ENCODE measurements around the gene RAB24.
A peak's percentile ranks its signal among the peaks of the same experiment; 100 is the strongest.
"Not testable (repeated sequence)": the region's sequence is repeated elsewhere in the genome, so short reads cannot be mapped to it uniquely, and the experiment has no call there.

The RAB24 gene

GRCh38 chr5:177310757-177311391 is 7.4 kb upstream of the RAB24 start:
- peak; percentile 38 for DNase-seq

DNA sequence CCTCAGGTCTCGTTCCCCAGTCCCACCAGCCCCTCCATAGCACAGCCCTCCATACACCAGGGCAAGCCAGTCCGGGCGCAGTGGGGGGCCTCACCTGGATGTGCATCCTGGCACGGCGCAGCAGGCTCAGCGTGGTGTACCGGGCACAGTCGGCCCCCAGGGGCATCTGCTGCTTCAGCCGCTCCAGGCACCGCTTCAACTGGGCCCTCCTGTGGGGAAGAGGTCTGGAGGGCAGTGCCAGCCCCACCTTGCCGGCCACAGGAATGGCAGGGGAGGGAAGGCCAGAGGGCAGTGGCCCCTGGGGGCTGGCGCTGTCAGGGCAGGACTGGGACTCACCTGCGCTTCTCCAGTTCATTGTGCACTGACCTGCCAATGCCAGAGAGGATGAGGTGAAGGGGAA is 6.8 kb upstream of the RAB24 start:
- no peak for DNase-seq

- peak; percentile 66 for DNase-seq
Measured at GRCh38 chr5:177309351-177310191, 6.1 kb upstream of the RAB24 start.

- no peak for DNase-seq
Measured at GRCh38 chr5:177308740-177309139, 5.2 kb upstream of the RAB24 start.

DNA sequence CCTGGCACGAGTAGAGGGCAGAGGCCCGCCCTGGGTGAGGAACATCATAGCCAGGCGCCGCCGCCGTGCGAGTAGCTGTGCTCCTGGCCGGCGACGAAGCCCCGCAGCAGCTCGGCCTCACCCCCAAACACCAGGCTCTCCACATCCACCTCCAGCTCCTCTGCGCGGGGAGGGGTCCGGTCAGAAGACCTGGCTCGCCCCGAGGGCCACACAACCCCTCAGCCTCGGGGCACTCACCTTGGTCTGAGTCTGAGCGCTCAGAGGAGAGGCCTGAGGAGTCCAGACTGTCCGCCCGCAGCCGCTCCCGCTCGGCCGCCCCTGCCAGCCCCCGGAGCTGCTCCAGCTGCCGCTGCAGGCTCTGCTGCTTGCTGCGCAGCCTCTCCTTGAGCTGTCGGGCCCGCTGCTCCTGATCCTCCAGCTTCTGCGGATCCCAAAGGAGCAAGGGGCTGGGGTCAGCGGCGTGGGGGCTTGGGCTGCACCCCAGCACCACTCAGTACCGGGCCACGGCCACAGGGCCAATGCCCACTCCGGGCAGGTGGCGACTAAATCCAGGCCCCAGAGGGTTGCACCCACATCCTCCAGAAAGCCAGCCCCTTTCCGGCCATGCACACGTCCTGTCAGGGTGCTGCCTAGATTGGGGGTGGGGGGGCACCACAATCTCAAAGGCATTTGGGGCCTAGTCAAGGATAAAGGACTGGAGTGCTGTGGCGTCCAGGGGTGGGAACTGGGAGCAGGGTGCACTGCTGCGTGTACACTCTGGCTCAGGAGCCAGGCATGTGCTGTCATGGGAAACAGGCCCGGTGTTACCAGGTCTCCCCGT is 4.2 kb upstream of the RAB24 start:
- DNase-seq, result no peak

DNA sequence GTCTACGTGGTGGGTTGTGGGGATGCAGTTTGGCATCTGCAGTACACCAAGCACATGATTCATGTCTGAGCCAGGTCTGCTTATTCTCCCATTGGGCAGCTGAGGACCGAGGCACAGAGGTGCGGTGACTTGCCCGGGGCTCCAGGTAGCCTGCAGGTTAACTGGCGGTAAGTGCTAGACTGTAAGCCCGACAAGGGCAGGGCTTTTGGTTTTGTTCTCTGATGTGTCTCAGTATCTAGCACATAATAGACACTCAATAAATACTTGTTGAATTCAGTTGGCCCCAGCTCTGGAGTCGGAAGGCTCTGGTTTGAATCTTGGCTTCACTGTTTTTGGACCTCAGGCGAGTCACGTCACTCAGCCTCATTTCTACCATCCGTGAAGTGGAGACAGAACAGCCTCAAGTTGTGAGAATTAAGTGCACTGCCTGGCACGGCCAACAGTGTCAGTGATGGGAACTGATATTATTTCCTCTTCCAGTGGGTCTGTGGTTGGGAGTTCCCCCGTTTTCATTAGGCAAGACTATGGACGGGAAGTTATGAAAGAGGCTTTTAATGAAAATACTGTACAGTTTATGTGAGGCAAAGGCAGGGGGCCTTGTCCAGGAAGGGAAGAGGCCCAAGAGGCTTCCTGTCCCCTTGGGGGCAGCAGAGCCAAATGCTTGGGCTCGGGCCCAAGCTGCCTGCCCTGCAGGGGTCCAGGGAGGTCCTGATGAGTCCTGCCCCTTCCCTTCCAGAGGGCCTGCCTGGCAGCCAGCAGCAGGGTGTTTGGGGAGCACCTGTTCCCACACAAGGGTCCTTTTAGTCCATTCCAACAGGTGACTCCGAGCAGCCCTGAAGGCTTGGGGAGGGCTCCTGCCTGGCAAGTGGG is 3.4 kb upstream of the RAB24 start:
- DNase-seq, result peak; percentile 44

DNA sequence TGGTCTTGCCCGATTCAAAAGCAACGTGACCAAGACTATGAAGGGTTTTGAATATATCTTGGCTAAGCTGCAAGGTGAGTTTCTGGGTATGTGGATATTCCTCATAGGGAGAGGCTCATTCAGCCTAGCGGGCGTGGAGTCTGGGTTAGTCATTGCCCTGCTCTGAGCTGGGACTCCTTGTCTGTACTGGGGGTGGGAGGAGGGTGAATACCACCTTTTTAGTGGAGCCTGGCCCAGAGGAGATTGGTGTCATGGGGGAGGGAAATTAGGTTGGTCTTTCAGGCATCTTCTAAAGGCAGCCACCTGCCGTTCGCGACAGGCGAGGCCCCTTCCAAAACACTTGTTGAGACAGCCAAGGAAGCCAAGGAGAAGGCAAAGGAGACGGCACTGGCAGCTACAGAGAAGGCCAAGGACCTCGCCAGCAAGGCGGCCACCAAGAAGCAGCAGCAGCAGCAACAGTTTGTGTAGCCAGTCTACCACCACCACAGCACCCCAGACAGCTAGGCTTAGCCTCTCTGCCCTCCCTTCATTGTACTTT is 2.7 kb upstream of the RAB24 start:
- not testable (repeated sequence) for DNase-seq

DNA sequence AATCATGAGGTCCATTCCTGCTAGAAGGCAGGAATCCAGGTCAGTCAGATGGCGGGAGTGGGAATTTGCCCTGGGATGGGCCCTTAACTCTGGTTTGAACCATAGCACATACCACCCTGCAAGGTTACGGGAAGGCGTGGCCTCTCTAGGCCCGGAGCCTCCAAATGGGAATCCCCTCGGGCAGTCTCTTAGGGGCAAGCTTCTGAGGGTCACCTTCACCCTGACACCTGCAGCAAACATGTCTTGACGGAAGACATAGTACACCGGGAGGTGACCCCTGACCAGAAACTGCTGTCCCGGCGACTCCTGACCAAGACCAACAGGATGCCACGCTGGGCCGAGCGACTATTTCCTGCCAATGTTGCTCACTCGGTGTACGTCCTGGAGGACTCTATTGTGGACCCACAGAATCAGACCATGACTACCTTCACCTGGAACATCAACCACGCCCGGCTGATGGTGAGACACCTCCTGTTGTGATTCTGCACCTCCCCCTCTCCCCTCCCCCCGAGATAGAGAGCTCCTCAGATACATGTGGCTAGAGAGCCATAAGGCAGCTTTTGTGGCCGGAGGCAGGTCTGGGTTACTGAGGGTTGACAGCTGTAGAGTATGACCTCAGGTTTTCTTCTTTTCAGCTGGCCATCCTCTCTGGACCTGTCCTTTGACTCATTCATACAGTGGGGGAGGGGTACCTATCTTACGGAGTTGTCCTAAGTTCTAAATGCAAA is 1.0 kb upstream of the RAB24 start:
- DNase-seq, result peak; percentile 36

DNA sequence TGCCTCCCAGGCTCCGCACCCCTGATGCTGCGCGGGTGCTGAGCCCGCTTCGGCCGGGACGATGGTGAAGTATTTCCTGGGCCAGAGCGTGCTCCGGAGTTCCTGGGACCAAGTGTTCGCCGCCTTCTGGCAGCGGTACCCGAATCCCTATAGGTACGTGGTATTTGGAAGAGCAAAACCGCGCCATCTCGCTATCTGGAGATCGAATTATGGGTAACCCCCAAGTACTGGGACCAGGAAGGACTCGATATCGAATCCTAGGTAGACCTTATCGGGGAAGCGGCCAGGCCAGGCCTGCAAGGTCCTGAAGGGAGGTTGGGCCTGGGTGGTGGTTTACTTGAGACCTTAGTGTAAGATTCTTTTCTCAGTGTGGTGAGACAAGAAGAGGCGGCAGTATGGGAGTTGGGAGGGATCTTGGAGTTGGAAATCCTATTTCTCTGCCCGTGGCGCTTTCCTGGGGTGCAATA is 439 bp upstream of the RAB24 start:
- DNase-seq, result no peak

- no peak for DNase-seq
Measured at GRCh38 chr5:177302354-177303110, 987 bp downstream of the RAB24 start.

DNA sequence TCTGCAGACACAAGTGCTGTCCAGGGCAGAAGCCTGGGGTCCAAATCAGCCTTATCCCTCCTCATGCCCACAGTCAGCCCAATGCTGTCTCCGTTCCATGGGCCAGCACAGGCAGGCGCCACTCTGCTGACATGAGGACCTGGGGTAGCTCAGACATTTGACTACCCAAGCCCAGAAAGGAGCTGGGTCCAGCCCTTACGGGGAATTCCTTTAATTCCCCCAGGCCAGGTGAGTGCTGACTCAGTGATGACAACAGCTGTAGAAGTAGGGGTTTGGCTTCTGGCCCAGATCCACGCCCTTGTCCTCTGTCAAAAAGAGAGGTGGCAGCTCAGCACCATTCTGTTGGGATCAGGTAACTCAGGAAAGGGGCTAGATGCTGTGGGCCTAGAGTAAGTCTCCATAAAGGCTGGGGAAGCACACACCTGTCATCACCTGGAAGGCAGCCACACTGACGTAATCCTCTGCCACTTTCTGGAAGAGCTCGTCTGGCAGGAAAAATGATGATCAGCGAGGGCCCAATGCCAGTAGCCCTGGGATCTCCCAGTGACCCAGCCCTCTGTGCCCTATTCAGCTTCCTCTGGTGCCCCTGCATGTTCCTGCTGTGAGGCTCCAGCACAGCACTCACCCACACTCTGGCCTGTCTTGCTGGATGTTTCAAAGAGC is 1.9 kb downstream of the RAB24 start:
- peak; percentile 41 for DNase-seq

- DNase-seq, result no peak
Measured at GRCh38 chr5:177300951-177301350, 2.6 kb downstream of the RAB24 start.

DNA sequence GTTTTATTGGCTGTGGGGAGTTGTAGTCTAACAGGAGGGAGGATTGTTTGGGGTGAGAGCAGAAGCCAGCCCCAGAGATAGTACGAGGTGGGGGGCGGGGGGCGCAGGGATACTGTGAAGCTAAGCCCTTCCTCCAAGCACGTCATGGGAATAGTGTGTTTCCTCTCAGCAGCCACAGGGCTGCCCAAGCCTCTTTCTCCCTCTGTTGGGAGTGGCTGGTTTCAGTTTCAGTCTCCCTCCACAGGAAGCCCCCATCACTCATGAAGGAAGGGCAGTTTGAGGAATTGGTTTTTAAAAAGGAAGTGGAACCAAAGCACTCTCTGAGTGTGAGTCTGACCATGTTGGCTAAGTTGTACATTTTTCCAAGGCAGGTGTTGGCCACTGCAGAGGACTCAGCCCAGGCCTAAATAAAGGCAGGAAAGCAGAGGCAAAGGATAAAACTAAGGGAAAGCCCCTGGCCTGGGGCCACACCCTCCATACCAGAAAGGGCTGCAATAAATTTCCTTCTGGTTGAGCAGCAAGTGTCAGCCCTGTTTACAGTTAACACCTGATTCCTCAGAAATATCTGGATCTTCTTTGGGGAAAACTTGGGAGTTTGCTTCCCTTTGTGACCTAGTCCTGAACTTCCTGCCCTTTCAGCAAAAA is 3.2 kb downstream of the RAB24 start:
- peak; percentile 71 for DNase-seq

- no peak for DNase-seq
Measured at GRCh38 chr5:177299697-177300096, 3.8 kb downstream of the RAB24 start.

- DNase-seq, result no peak
Measured at GRCh38 chr5:177297922-177298321, 5.6 kb downstream of the RAB24 start.

DNA sequence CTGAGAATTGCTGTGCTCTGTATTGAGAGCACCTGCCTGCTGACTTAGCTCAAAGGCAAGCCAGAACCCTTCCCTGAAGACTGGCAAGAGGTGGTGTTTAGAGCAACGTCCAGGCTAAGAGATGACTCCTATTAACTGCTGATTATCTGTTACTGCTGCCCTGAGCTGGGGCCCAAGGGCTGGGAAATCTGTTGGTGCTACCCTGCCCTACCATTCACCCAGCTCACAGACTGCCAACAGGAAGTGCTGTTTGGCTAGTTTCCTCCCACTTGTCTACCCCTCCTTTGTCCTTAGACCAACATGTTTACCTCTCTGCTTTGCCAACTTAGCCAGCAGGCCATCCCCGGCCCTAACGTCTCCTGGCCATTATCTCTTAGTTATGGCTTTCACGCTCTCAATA is 6.9 kb downstream of the RAB24 start:
- DNase-seq, result no peak

GRCh38 chr5:177295924-177296323 is 7.6 kb downstream of the RAB24 start:
- DNase-seq, result no peak

- no peak for DNase-seq
Measured at GRCh38 chr5:177294632-177295031, 8.9 kb downstream of the RAB24 start.

GRCh38 chr5:177293819-177294581 is 9.5 kb downstream of the RAB24 start:
- DNase-seq, result no peak
